Transverse colon (tissue), 4 donors: ENCODE data around the gene JAG1.

Source experiments
- POLR2A ChIP-seq: fragments of 450-650 bp; IDR thresholded peaks from one replicate; pipeline ENCODE4 v1.6.1; 2016; ENCODE audit warnings: antibody characterized with exemption, mild to moderate bottlenecking, moderate library complexity
- POLR2AphosphoS5 ChIP-seq, 3 donors: sonication (generic); formaldehyde crosslinking; IDR thresholded peaks; one replicate each; pipeline ENCODE4 v1.6.1; 2016; ENCODE audit warnings: antibody characterized with exemption in 3 of 3
- TF ChIP-seq, protein P1 (sequence below), 5 experiments: fragments of 200-600 bp in 3 of 5; fragments of 450-650 bp in 2 of 5; sonication (generic) in 3 of 5; IDR thresholded peaks; 1 replicate in 2 of 5; 2 replicates in 3 of 5; pipeline ENCODE4 v1.5.1; 2016 to 2017; ENCODE audit warnings: antibody characterized with exemption in 5 of 5, inconsistent platforms in 3 of 5, mild to moderate bottlenecking in 2 of 5, moderate library complexity in 1 of 5

DNA sequence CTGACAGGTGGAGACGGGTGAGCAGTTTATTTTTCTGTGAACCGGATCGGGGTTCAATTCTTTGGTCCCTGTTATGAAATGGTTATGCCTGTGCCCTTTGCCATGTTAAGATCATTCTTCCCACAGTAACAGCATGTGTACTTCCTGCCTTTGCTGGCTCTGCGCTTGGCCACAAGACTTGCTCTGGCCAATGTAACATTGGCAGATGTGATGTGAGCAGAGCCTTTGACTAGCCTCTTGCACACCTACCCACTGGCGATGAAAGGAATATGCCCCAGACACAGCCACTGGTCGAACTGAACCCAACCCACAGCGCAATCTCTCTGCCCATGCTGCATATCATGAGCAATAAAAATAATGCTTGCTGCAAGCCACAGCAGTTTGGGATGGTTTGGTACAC is 31.9 kb downstream of the JAG1 start:
- TF ChIP-seq, protein P1, sequence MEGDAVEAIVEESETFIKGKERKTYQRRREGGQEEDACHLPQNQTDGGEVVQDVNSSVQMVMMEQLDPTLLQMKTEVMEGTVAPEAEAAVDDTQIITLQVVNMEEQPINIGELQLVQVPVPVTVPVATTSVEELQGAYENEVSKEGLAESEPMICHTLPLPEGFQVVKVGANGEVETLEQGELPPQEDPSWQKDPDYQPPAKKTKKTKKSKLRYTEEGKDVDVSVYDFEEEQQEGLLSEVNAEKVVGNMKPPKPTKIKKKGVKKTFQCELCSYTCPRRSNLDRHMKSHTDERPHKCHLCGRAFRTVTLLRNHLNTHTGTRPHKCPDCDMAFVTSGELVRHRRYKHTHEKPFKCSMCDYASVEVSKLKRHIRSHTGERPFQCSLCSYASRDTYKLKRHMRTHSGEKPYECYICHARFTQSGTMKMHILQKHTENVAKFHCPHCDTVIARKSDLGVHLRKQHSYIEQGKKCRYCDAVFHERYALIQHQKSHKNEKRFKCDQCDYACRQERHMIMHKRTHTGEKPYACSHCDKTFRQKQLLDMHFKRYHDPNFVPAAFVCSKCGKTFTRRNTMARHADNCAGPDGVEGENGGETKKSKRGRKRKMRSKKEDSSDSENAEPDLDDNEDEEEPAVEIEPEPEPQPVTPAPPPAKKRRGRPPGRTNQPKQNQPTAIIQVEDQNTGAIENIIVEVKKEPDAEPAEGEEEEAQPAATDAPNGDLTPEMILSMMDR (IDR thresholded peaks at IDR 0.05), result no peak
- TF ChIP-seq POLR2AphosphoS5 (IDR thresholded peaks at IDR 0.05), result no peak
- no peak for TF ChIP-seq POLR2A
